ENCODE results near the gene MBIP. TPM values are rescaled to one million over a fixed set of nuclear protein-coding genes. Genes with fewer than 3 reads are reported as not detected.

The MBIP gene
- total and polyA plus RNA-seq, 2 donors (not counting 1 experiment from before 2014, with no cell fraction given): 14.2 to 28.3 TPM

DNA sequence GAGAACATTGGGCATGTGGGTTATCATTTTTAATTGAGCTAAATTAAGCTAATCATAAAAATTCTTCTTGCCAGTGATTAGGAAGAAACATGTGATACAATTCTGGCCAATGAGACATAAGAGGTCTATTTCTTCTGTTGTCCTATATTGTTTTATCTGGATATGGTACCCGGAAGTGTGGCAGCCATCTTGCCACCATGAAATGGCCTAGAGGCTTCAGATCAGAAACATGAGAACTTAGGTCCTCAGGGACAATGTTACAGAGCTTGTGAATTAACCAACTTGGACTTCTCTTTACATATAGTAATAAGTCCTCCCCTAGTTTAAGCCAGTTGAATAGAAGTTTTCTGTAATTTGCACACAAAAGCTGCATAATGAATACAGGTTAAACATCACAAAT, 30.5 kb downstream of the MBIP start:
- no peak overlapping the region for H3K9ac ChIP-seq (ENCODE audit: insufficient read depth, low read length)
- H3K9me3 ChIP-seq (ENCODE audit: control insufficient read depth, insufficient read depth, low read depth, low read length): no peaks in the 10 kb centered on the region
- H2AFZ ChIP-seq (ENCODE audit: low read length): no peak overlapping the region
- TF ChIP-seq, protein P1, sequence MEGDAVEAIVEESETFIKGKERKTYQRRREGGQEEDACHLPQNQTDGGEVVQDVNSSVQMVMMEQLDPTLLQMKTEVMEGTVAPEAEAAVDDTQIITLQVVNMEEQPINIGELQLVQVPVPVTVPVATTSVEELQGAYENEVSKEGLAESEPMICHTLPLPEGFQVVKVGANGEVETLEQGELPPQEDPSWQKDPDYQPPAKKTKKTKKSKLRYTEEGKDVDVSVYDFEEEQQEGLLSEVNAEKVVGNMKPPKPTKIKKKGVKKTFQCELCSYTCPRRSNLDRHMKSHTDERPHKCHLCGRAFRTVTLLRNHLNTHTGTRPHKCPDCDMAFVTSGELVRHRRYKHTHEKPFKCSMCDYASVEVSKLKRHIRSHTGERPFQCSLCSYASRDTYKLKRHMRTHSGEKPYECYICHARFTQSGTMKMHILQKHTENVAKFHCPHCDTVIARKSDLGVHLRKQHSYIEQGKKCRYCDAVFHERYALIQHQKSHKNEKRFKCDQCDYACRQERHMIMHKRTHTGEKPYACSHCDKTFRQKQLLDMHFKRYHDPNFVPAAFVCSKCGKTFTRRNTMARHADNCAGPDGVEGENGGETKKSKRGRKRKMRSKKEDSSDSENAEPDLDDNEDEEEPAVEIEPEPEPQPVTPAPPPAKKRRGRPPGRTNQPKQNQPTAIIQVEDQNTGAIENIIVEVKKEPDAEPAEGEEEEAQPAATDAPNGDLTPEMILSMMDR (conservative IDR thresholded peaks at IDR 0.05 in 1 of 2, IDR thresholded peaks at IDR 0.05 in 1 of 2; ENCODE audit: low read depth in 1 of 2, low read length in 2 of 2): no peak
- no peak for TF ChIP-seq EZH2 (IDR thresholded peaks at IDR 0.05; ENCODE audit: low read length, missing control alignments)
- H3K27me3 ChIP-seq (ENCODE audit: control insufficient read depth, insufficient read depth, low read length): peaks cover 5% of the 10 kb centered on the region
- H3K27ac ChIP-seq (ENCODE audit: insufficient read depth, low read length): no peak overlapping the region
- H3K36me3 ChIP-seq (ENCODE audit: control insufficient read depth, insufficient read depth, low read length): no peaks in the 10 kb centered on the region
- H3K4me2 ChIP-seq (ENCODE audit: extremely low read depth, insufficient read depth, low read length): no peak overlapping the region
- no peak overlapping the region for H3K4me3 ChIP-seq (replicated peaks in 1 of 4; ENCODE audit: control extremely low read depth in 1 of 4, insufficient read depth in 1 of 4, low read depth in 3 of 4, low read length in 4 of 4)
- no peak for DNase-seq (ENCODE audit: low read depth in 2 of 2)
- H3K79me2 ChIP-seq (ENCODE audit: control insufficient read depth, insufficient read depth, low read length): no peaks in the 10 kb centered on the region
- no peaks in the 10 kb centered on the region for H3K4me1 ChIP-seq (ENCODE audit: control insufficient read depth, extremely low read depth, insufficient read depth, low read length)
- H4K20me1 ChIP-seq (ENCODE audit: control insufficient read depth, extremely low read depth, insufficient read depth, low read length): no peaks in the 10 kb centered on the region

DNA sequence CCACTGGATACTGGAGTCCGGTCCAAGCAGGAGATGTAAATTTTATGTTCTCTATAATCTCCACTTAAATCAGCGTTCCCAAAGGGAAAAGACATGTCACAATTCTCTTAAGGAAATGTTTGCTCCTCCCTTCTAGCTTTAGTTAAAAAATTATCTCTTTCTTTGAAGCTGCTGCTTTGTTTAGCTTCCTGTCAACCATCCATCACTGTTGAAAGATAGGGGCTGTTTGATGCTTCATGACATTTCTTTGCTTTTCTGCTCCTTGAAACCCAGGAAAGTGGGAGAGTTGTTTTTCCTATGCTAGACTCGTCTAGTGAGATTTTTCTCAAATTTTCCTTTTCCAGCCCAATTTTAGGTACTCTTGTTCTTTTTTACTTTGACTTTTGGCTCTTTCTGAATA, 31.9 kb downstream of the MBIP start:
- H3K27ac ChIP-seq (ENCODE audit: insufficient read depth, low read length): no peak overlapping the region
- no peaks in the 10 kb centered on the region for H3K36me3 ChIP-seq (ENCODE audit: control insufficient read depth, insufficient read depth, low read length)
- TF ChIP-seq, protein P1 (conservative IDR thresholded peaks at IDR 0.05 in 1 of 2, IDR thresholded peaks at IDR 0.05 in 1 of 2; ENCODE audit: low read depth in 1 of 2, low read length in 2 of 2): no peak
- no peak for TF ChIP-seq EZH2 (IDR thresholded peaks at IDR 0.05; ENCODE audit: low read length, missing control alignments)
- H3K79me2 ChIP-seq (ENCODE audit: control insufficient read depth, insufficient read depth, low read length): no peaks in the 10 kb centered on the region
- no peaks in the 10 kb centered on the region for H3K9me3 ChIP-seq (ENCODE audit: control insufficient read depth, insufficient read depth, low read depth, low read length)
- no peak overlapping the region for H3K4me2 ChIP-seq (ENCODE audit: extremely low read depth, insufficient read depth, low read length)
- no peak overlapping the region for H3K9ac ChIP-seq (ENCODE audit: insufficient read depth, low read length)
- no peaks in the 10 kb centered on the region for H4K20me1 ChIP-seq (ENCODE audit: control insufficient read depth, extremely low read depth, insufficient read depth, low read length)
- DNase-seq (ENCODE audit: low read depth in 2 of 2): no peak
- peaks cover 5% of the 10 kb centered on the region for H3K27me3 ChIP-seq (ENCODE audit: control insufficient read depth, insufficient read depth, low read length)
- H3K4me3 ChIP-seq (replicated peaks in 1 of 4; ENCODE audit: control extremely low read depth in 1 of 4, insufficient read depth in 1 of 4, low read depth in 3 of 4, low read length in 4 of 4): no peak overlapping the region
- H3K4me1 ChIP-seq (ENCODE audit: control insufficient read depth, extremely low read depth, insufficient read depth, low read length): no peaks in the 10 kb centered on the region
- no peak overlapping the region for H2AFZ ChIP-seq (ENCODE audit: low read length)

DNA sequence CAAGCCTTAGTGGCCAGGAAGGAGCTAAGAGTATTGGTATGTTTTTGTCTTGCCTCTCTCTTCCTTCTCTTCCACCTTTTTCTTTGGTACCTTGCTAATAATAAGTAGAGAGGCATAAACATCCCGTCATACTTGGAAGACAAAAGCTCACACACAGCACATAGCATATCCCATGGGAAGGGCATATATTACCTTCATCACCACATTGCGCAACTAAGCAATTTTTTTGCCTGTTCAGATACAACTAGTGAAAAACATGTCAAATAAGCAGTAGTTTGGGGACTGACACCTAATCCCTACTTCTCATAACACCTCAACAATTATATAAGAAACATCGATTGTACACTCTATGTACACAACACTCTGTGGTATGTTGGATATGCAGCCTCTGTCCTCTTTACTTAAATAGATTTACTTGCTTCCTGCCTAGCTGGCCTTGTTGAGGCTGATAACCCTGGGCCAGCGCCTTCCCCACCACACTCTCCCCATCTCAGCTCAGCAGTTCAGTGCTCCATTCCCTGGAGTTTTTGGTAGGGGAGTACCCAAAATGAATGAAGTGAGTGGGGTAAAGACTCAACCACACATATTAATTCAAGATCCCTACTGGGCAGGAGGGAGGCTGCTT, 35.4 kb downstream of the MBIP start:
- H3K27me3 ChIP-seq (ENCODE audit: control insufficient read depth, insufficient read depth, low read length): peaks cover 5% of the 10 kb centered on the region
- no peak for TF ChIP-seq EZH2 (IDR thresholded peaks at IDR 0.05; ENCODE audit: low read length, missing control alignments)
- TF ChIP-seq, protein P1 (conservative IDR thresholded peaks at IDR 0.05 in 1 of 2, IDR thresholded peaks at IDR 0.05 in 1 of 2; ENCODE audit: low read depth in 1 of 2, low read length in 2 of 2): no peak
- DNase-seq (ENCODE audit: low read depth in 2 of 2): no peak
- no peaks in the 10 kb centered on the region for H4K20me1 ChIP-seq (ENCODE audit: control insufficient read depth, extremely low read depth, insufficient read depth, low read length)
- no peaks in the 10 kb centered on the region for H3K9me3 ChIP-seq (ENCODE audit: control insufficient read depth, insufficient read depth, low read depth, low read length)
- H3K4me1 ChIP-seq (ENCODE audit: control insufficient read depth, extremely low read depth, insufficient read depth, low read length): no peaks in the 10 kb centered on the region
- no peak overlapping the region for H3K27ac ChIP-seq (ENCODE audit: insufficient read depth, low read length)
- H3K36me3 ChIP-seq (ENCODE audit: control insufficient read depth, insufficient read depth, low read length): no peaks in the 10 kb centered on the region
- H3K79me2 ChIP-seq (ENCODE audit: control insufficient read depth, insufficient read depth, low read length): no peaks in the 10 kb centered on the region
- no peak overlapping the region for H3K4me3 ChIP-seq (replicated peaks in 1 of 4; ENCODE audit: control extremely low read depth in 1 of 4, insufficient read depth in 1 of 4, low read depth in 3 of 4, low read length in 4 of 4)
- H3K4me2 ChIP-seq (ENCODE audit: extremely low read depth, insufficient read depth, low read length): no peak overlapping the region
- no peak overlapping the region for H2AFZ ChIP-seq (ENCODE audit: low read length)
- no peak overlapping the region for H3K9ac ChIP-seq (ENCODE audit: insufficient read depth, low read length)
